Hematopoietic multipotent progenitor cell treated with erythropoietin and hydrocortisone succinate and interleukin-3 and kit ligand, for 15 days (in vitro differentiated cells): Measurements from ENCODE around the gene SFSWAP.
"Not testable (repeated sequence)": the region's sequence is repeated elsewhere in the genome, so short reads cannot be mapped to it uniquely, and the experiment has no call there.

Experiments
- DNase-seq: peaks from one replicate; pipeline ENCODE4 v3.0.0-alpha.2; 2015; ENCODE audit warnings: low spot score

SFSWAP gene

GRCh38 chr12:131736446-131737149, 25.7 kb downstream of the SFSWAP start:
- no peak for DNase-seq

GRCh38 chr12:131737150-131737827, 26.4 kb downstream of the SFSWAP start:
- no peak for DNase-seq

- DNase-seq = no peak
These were observed 27.3 kb downstream of the SFSWAP start for GRCh38 chr12:131738196-131738595.

- no peak for DNase-seq
These were observed 29.7 kb downstream of the SFSWAP start for GRCh38 chr12:131740626-131741025.

GRCh38 chr12:131742761-131743160, 31.9 kb downstream of the SFSWAP start:
- not testable (repeated sequence) for DNase-seq

GRCh38 chr12:131743410-131743809, 32.5 kb downstream of the SFSWAP start:
- not testable (repeated sequence) for DNase-seq

GRCh38 chr12:131743880-131744279, 33.0 kb downstream of the SFSWAP start:
- not testable (repeated sequence) for DNase-seq

- DNase-seq = not testable (repeated sequence)
These were observed 33.8 kb downstream of the SFSWAP start for GRCh38 chr12:131744675-131745074.

- DNase-seq = no peak
These were observed 34.8 kb downstream of the SFSWAP start for GRCh38 chr12:131745706-131746105.

GRCh38 chr12:131747276-131748177, 36.6 kb downstream of the SFSWAP start:
- DNase-seq = no peak

- DNase-seq = no peak
These were observed 38.9 kb downstream of the SFSWAP start for GRCh38 chr12:131749618-131750315.

GRCh38 chr12:131751335-131751734, 40.4 kb downstream of the SFSWAP start:
- DNase-seq = no peak

- DNase-seq = no peak
These were observed 41.6 kb downstream of the SFSWAP start for GRCh38 chr12:131752451-131752850.

GRCh38 chr12:131753005-131753404, 42.1 kb downstream of the SFSWAP start:
- DNase-seq = no peak

GRCh38 chr12:131753757-131754156, 42.9 kb downstream of the SFSWAP start:
- no peak for DNase-seq

- no peak for DNase-seq
These were observed 43.3 kb downstream of the SFSWAP start for GRCh38 chr12:131754184-131754583.

GRCh38 chr12:131755305-131756113, 44.6 kb downstream of the SFSWAP start:
- DNase-seq = peak; percentile 49

- DNase-seq = no peak
These were observed 45.6 kb downstream of the SFSWAP start for GRCh38 chr12:131756441-131756840.

GRCh38 chr12:131757111-131757510, 46.2 kb downstream of the SFSWAP start:
- DNase-seq = no peak

- DNase-seq = no peak
These were observed 47.3 kb downstream of the SFSWAP start for GRCh38 chr12:131758016-131758739.
